ENCODE measurements around the gene SPOCK1.

DNA sequence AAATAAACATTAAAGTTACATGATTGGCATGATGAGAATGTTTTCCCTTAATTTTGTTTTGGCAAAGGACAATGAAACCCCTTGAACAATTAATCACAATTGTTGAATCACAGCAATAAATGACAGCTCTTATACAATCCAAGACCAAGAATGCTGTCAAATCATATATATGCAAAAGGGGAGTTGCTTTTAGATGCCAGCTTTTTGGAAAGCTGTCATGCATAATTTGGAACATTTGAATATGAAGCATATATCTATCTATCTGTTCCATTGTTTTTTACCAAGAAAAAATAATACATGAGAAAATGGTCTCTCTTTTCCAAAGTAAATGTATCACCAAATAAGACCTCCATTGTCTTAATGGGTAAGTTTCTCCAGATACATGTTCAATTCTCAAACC is 44.5 kb downstream of the SPOCK1 start:
- no peak for TF ChIP-seq POLR2A (IDR thresholded peaks at IDR 0.05)
- no peak for TF ChIP-seq CTCF (IDR thresholded peaks at IDR 0.05 in 8 of 11, conservative IDR thresholded peaks at IDR 0.05 in 3 of 11)
